CD4-positive, alpha-beta T cell treated with Interleukin-10 for 1 hour (primary cell): ENCODE measurements around the gene NCBP2.
"Not testable (repeated sequence)": the region's sequence is repeated elsewhere in the genome, so short reads cannot be mapped to it uniquely, and the experiment has no call there.

Experiments used
- DNase-seq: peaks from one replicate; pipeline ENCODE4 v3.0.0-alpha.2; 2020

Gene NCBP2

DNA sequence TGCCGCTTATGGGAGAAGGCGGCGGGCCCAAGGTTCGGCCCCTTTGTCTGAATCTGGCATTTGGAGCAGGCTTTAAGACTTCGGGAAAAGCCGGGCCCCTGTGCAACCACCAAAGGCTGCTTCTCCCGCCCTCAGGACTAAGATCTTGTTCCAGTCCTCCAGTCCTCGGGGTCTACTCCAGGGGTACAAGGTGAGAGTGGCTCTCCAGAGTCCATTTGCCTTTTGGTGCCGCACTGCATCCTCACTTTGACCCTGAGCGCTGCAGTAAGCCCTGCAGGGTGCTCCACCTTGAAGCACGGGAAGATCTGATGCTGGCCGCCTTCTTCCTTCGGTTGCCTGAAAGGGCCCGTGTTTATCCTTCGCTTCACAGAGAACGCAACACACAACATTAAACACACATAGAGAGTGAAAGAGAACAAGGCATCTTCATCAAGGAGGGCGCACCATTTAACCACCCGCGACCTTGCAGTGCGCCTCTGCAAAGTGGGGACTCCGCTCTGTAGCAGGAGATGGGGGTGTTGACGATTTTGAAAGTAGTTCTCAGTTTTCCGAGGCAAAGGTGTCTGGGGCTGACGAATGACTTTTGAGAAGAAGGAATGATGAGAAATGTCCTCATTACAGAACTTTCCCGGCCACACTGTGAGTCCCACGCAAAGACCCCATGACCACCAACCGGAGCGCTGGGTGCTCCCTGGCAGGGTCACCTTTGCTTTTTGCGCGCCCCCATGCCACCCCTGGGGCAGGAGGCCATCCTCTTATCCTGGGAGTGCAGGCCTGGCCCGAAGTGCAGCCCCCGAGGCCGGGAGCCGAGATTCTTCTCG lies 25.3 kb upstream of the NCBP2 start:
- DNase-seq: no peak

- no peak for DNase-seq
Observed at GRCh38 chr3:196966526-196967401, 24.4 kb upstream of the NCBP2 start.

GRCh38 chr3:196965804-196966173 lies 23.5 kb upstream of the NCBP2 start:
- DNase-seq: no peak

DNA sequence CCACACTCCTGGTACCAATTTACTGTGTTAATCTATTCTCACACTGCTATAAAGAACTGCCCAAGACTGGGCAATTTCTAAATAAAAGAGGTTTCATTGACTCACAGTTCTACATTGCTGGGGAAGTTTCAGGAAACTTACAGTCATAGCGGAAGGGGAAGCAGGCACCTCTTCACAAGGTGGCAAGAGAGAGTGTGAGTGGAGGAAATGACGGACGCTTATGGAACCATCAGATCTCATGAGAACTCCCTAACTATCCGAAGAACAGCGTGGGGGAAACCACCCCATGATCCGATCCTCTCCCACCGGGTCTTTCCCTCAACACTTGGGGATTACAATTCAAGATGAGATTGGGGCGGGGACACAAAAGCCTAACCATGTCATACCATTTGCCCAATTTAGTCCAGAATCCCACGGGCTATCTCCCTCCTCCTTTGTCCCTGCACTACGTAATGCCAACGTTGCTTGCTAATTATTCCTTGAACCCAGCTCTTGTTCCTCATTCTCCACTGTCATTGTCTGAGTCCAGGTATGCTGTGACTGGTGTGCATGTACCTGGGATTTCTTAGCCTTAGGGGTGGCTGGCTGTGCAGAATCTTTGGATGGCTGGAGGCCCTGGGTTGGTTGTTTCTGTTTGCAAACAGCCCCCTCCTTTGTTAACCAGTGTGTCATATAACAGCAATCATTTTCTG lies 22.9 kb upstream of the NCBP2 start:
- no peak for DNase-seq

DNA sequence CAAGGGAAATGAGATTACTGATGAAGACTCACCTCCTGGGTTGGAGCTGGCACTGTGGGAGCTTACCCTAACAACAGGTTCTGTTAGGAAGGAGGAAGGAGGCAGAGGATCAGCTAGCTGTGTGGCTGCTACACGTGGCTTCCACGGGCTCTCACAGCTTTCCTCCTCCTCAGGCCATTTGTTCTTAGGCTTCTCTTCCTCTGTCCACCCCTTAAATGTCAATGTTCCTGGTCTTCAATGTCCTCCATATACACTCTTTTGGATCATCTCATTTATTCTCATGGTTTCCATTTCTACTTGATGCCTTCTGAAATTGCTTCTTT lies 21.3 kb upstream of the NCBP2 start:
- no peak for DNase-seq

- no peak for DNase-seq
Observed at GRCh38 chr3:196962930-196963630, 20.8 kb upstream of the NCBP2 start.

DNA sequence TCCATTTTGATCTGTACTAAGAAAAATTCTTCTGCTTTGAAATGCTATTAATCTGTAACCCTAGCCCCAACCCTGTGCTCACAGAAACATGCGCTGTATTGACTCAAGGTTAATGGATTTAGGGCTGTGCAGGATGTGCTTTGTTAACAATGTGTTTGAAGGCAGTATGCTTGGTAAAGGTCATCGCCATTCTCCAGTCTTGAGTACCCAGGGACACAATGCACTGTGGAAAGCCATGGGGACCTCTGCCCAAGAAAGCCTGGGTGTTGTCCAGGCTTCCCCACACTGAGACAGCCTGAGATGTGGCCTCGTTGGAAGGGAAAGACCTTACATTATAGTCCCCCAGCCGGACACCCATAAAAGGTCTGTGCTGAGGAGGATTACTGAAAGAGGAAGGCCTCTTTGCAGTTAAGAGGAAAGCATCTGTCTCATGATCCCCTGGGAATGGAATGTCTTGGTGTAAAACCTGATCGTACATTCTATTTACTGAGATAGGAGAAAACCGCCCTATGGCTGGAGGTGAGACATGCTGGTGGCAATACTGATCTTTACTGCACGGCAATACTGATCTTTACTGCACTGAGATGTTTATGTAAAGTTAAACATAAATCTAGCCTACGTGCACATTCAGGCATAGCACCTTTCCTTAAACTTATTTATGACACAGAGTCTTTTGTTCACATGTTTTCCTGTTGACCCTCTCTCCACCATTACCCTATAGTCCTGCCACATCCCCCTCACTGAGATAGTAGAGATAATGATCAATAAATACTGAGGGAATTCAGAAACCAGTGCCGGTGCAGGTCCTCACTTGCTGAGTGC lies 20.0 kb upstream of the NCBP2 start:
- DNase-seq: no peak

DNA sequence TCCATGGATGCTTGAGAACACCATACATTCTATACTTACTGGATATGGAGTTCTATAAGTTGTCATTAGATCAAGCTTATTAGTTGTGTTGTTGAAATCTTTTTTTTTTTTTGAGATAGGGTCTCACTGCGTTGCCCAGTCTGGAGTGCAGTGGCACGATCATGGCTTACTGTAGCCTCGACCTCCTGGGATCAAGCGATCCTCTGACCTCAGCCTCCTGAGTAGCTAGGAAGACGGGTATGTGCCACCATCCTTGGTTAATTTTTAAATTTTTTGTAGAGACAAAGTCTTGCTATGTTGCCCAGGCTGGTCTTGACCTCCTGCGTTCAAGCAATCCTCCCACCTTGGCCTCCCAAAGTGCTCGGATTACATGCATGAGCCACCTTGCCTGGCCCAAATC lies 12.5 kb upstream of the NCBP2 start:
- DNase-seq: no peak

GRCh38 chr3:196951371-196951770 lies 9.0 kb upstream of the NCBP2 start:
- no peak for DNase-seq

DNA sequence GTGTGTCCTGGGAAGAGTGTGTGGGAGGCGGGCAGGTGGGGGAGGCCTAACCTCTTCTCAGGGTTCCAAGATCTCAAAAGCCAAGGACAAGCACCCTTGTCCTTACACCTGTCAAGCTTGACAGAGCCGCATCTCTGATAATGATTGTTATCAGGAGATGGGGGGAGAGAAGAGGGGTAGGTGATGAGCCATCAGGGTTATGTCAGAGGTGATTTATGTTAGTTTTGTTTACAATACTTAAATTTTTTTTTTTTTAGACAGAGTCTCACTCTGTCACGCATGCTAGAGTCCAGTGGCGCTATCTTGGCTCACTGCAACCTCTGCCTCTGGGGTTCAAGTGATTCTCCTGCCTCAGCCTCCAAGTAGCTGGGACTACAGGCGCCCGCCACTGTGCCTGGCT lies 7.4 kb upstream of the NCBP2 start:
- DNase-seq: no peak

DNA sequence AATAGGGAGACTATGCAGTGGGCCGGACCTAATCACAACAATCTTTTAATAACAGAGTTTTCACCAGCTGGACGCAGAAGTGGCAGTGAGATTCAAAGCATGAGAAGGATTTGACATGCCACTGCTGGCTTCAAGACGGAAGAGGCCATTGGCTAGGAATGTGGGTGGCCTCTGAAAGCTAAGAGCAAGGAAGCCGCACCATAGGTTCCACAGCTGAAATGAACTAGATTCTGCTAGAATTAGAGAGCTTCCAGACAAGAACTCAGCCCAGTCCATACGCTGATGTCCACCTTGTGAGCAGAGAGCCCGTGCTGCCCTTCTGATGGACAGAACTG lies 6.9 kb upstream of the NCBP2 start:
- DNase-seq: no peak

- DNase-seq: no peak
Observed at GRCh38 chr3:196948442-196949284, 6.3 kb upstream of the NCBP2 start.

DNA sequence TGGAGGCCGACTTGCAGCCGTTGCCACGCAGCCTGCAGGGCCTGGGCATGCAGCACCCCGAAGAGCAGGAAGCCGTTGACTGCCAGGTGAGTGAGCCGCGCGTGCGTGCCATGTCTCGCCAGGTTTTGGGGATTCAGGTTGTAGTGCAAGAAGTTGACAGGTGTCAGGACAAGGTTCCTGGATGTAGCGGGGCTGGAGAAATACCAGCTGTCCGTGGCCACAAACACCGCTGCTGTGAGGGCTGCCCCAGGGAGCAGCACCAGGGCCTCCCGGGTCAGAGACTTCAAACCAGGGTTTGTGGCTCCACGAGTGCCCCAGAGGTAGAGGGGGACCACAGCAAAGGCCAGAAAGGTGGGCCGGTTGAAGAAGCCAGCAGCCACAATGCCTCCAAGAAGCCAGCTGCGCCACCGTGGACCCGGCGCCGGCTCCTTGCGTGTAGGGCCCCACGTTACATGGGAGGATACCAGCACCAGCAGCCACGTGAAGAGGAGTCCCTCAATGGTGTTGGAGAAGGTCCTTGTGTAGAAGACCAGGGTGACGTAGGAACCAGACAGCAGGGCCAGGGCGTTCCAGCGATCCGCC lies 5.6 kb upstream of the NCBP2 start:
- no peak for DNase-seq

DNA sequence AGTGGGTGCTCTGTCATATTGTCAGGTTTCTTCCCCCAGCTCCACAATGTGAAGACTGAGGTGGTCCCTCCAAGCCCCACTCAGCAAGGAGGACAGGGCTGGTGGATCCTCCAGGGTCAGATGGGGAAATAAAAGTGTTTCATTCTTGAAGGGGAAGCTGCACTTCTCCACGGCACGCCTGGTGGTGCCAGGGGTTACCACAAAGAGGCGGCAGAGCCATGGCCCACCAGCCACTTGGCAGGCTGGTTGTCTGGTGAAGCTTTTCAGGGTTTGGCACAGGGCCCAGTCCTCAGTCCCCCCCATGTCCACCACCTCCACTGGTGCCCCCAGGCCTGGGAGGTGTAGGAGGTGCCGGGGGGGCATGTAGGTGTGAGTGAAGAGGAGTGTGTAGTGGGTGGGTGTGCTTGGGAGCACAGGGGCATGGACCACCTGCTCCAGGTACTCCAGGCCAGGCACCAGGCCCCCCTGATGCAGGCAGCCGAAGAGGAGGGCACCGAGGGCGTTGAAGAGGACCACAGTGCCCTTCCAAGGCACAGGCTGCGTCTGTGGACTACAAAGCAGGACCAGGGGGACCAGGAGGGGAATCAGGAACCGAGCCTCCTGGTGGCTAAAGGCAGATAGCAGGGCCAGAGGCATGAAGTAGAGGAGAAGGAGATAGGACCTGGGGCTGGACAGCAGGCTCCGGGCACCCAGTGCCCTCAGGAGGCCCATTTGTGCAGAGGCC lies 5.0 kb upstream of the NCBP2 start:
- no peak for DNase-seq

GRCh38 chr3:196944037-196944790 lies 1.9 kb upstream of the NCBP2 start:
- not testable (repeated sequence) for DNase-seq

- peak; percentile 25 for DNase-seq
Observed at GRCh38 chr3:196942915-196943277, 568 bp upstream of the NCBP2 start.

GRCh38 chr3:196941729-196942225 lies 551 bp downstream of the NCBP2 start:
- peak; percentile 65 for DNase-seq

DNA sequence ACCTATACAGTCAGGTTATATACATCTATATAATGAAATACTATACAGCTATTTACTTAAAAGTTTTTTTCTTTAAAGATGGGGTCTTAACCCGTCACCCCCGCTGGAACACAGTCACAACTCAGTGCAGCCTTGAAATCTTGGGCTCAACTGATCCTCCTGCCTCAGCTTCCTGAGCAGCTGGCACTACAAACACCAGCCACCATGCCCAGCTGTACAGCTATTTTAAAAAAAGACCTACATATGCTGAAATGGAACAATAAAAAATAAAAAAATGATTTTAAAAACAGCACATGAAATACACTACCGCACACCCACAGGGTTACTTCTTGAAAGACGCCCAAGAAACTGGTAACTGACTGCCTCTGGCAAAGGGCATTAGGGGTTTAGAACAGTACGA lies 3.8 kb downstream of the NCBP2 start:
- DNase-seq: no peak

GRCh38 chr3:196938124-196938523 lies 4.2 kb downstream of the NCBP2 start:
- DNase-seq: no peak
